Thyroid gland (tissue), 4 donors: ENCODE results near the gene NSUN7. TPM values are rescaled to one million over a fixed set of nuclear protein-coding genes. Genes with fewer than 3 reads are reported as not detected.

Experiments
- DNase-seq, 2 donors: peaks; one replicate each; pipeline ENCODE4 v3.0.0-alpha.2; 2019
- H3K27ac ChIP-seq, 3 donors: fragments of 200-600 bp; sonication (generic); 1 replicate in 2 of 3; 2 replicates in 1 of 3; pipeline ENCODE4 v1.5.1; 2016 to 2019; ENCODE audit warnings: mild to moderate bottlenecking in 1 of 3, moderate library complexity in 1 of 3
- H3K27me3 ChIP-seq: fragments of 200-600 bp; sonication (generic); one replicate; pipeline ENCODE4 v1.5.1; 2019
- H3K36me3 ChIP-seq, 2 donors: fragments of 200-600 bp; sonication (generic); one replicate each; pipeline ENCODE4 v1.5.1; 2016 to 2019
- H3K4me1 ChIP-seq, 2 donors: fragments of 200-600 bp; sonication (generic); one replicate each; pipeline ENCODE4 v1.5.1; 2017 to 2019
- H3K4me3 ChIP-seq, 3 donors: fragments of 200-600 bp; sonication (generic); replicated peaks in 1 of 3; 1 replicate in 2 of 3; 2 replicates in 1 of 3; pipeline ENCODE4 v1.5.1; 2016; ENCODE audit warnings: mild to moderate bottlenecking in 1 of 3
- H3K9me3 ChIP-seq: fragments of 200-600 bp; sonication (generic); one replicate; pipeline ENCODE4 v1.5.1; 2017
- CTCF ChIP-seq, 6 experiments: fragments of 200-600 bp in 3 of 6; fragments of 450-650 bp in 3 of 6; sonication (generic) in 3 of 6; IDR thresholded peaks; one replicate each; pipeline ENCODE4 v1.5.1; 2016 to 2019; ENCODE audit warnings: antibody characterized with exemption in 6 of 6, mild to moderate bottlenecking in 2 of 6, inconsistent platforms in 1 of 6, moderate library complexity in 1 of 6
- POLR2A ChIP-seq, 2 donors: fragments of 450-650 bp; IDR thresholded peaks; one replicate each; pipeline ENCODE4 v1.6.1; 2017; ENCODE audit warnings: antibody characterized with exemption in 2 of 2, mild to moderate bottlenecking in 2 of 2, moderate library complexity in 1 of 2
- WGBS, 2 donors: methylation state at CpG; one replicate each; pipeline ENCODE4 v1.1.5; 2017; 5-methylcytosine and 5-hydroxymethylcytosine counted together
- intact Hi-C: fragments of 100-400 bp; cut with DNase I; formaldehyde crosslinking; loops from one replicate; pipeline ENCODE4 v1.15.1; 2023
- total RNA-seq, 4 donors: library from RNA; depleted of rRNA; stranded (reverse); fragments of >200 nt; gene quantifications; one replicate each; pipeline ENCODE4 v1.2.3, GENCODE V29; 2016

Gene NSUN7
- total RNA-seq, 4 donors from 2014 or later, result 14.2 to 65.2 (median 19.1) TPM

GRCh38 chr4:40832175-40832574 is 82.4 kb downstream of the NSUN7 start:
- intact Hi-C loops, result no loop called here
- peaks cover 17 to 19% of the 10 kb centered on the region in 2 donors for H3K36me3 ChIP-seq

GRCh38 chr4:40833212-40833611 is 83.5 kb downstream of the NSUN7 start:
- no peaks in the 10 kb centered on the region for H3K27me3 ChIP-seq
- TF ChIP-seq CTCF (IDR thresholded peaks at IDR 0.05), result no peak
- TF ChIP-seq POLR2A (IDR thresholded peaks at IDR 0.05), result no peak
- H3K27ac ChIP-seq, result no peak overlapping the region
- peaks cover 18 to 19% of the 10 kb centered on the region in 2 donors for H3K36me3 ChIP-seq
- H3K9me3 ChIP-seq, result no peaks in the 10 kb centered on the region
- no peaks in the 10 kb centered on the region for H3K4me1 ChIP-seq
- DNase-seq, result no peak
- WGBS, 2 donors, result 96 to 97% methylated on average over 11 of the region's 11 CpGs
- H3K4me3 ChIP-seq, result no peak overlapping the region
- intact Hi-C loops, result no loop called here

More at GRCh38 chr4:40832175-40832574, 82.4 kb downstream of the NSUN7 start:
- TF ChIP-seq POLR2A (IDR thresholded peaks at IDR 0.05) (no peak), CTCF (IDR thresholded peaks at IDR 0.05) (no peak)
- Histone ChIP-seq H3K27me3 (no peaks in the 10 kb centered on the region), H3K4me1 (peaks cover 3 to 4% of the 10 kb centered on the region in 2 donors), H3K27ac (no peak overlapping the region), H3K4me3 (no peak overlapping the region), H3K9me3 (no peaks in the 10 kb centered on the region)
- WGBS, 2 donors, result 85 to 92% methylated on average over 11 of the region's 11 CpGs
- no peak for DNase-seq

- WGBS, 2 donors, result 87 to 94% methylated on average over 14 to 16 of the region's 16 CpGs
- no peaks in the 10 kb centered on the region for H3K9me3 ChIP-seq
- intact Hi-C loops, result no loop called here
- H3K4me1 ChIP-seq, result peaks cover 0 to 7% of the 10 kb centered on the region in 2 donors
- no peak overlapping the region for H3K4me3 ChIP-seq
- no peaks in the 10 kb centered on the region for H3K27me3 ChIP-seq
- no peak for TF ChIP-seq CTCF (IDR thresholded peaks at IDR 0.05)
- DNase-seq, result no peak
- peaks cover 0 to 11% of the 10 kb centered on the region in 2 donors for H3K36me3 ChIP-seq
- H3K27ac ChIP-seq, result no peak overlapping the region
These were observed 87.5 kb downstream of the NSUN7 start for GRCh38 chr4:40837094-40837870.

GRCh38 chr4:40838742-40839141 is 89.0 kb downstream of the NSUN7 start:
- H3K4me1 ChIP-seq, result peaks cover 14 to 16% of the 10 kb centered on the region in 2 donors
- no peak overlapping the region for H3K4me3 ChIP-seq
- no peaks in the 10 kb centered on the region for H3K27me3 ChIP-seq
- H3K36me3 ChIP-seq, result peaks cover 0 to 10% of the 10 kb centered on the region in 2 donors
- no peak for DNase-seq
- intact Hi-C loops, result no loop called here
- H3K27ac ChIP-seq, result no peak overlapping the region
- 89 to 91% methylated on average over 4 of the region's 4 CpGs for WGBS, 2 donors
- TF ChIP-seq POLR2A (IDR thresholded peaks at IDR 0.05) (no peak), CTCF (IDR thresholded peaks at IDR 0.05) (no peak)
- H3K9me3 ChIP-seq, result no peaks in the 10 kb centered on the region

GRCh38 chr4:40840255-40840984 is 90.7 kb downstream of the NSUN7 start:
- no peaks in the 10 kb centered on the region for H3K27me3 ChIP-seq
- H3K9me3 ChIP-seq, result no peaks in the 10 kb centered on the region
- TF ChIP-seq POLR2A (IDR thresholded peaks at IDR 0.05) (no peak), CTCF (IDR thresholded peaks at IDR 0.05) (no peak)
- intact Hi-C loops, result no loop called here
- WGBS, 2 donors, result 81 to 96% methylated on average over 10 of the region's 10 CpGs
- no peak for DNase-seq
- no peak overlapping the region for H3K27ac ChIP-seq
- H3K4me1 ChIP-seq, result peaks cover 22 to 23% of the 10 kb centered on the region in 2 donors
- H3K4me3 ChIP-seq, result no peak overlapping the region
- peaks cover 0 to 4% of the 10 kb centered on the region in 2 donors for H3K36me3 ChIP-seq
